Measurements from ENCODE around the gene ETNK2. TPM values are rescaled to one million over a fixed set of nuclear protein-coding genes. Genes with fewer than 3 reads are reported as not detected.

ETNK2 gene
- total and polyA plus RNA-seq, 2 experiments from 2014 or later: 51.1 to 71.9 TPM

GRCh38 chr1:204166219-204166618, 14.4 kb upstream of the ETNK2 start, which contains the start of gene REN:
TSS of gene REN (minus strand) at chr1:204166337. CDS start at chr1:204166293, 44 bp downstream.
- no peak for DNase-seq (ENCODE audit: low spot score)
- no peak within 1 kb of the TSS for H3K4me2 ChIP-seq
- no peak within 1 kb of the TSS for H2AFZ ChIP-seq
- no peaks in the 10 kb centered on the region for H3K79me2 ChIP-seq
- no peaks in the 10 kb centered on the region for H4K20me1 ChIP-seq (ENCODE audit: insufficient read depth, poor library complexity, severe bottlenecking)
- TF ChIP-seq EZH2phosphoT487 (IDR thresholded peaks at IDR 0.05; ENCODE audit: low read depth, severe bottlenecking, unreplicated experiment) (no peak), EZH2 (IDR thresholded peaks at IDR 0.05; ENCODE audit: borderline replicate concordance) (no peak), CTCF (IDR thresholded peaks at IDR 0.05; ENCODE audit: poor library complexity) (no peak)
- WGBS (ENCODE audit: low lambda C conversion rate, missing lambda C conversion rate): 78% methylated on average over 5 of the region's 5 CpGs
- H3K4me1 ChIP-seq (ENCODE audit: insufficient read depth): no peaks in the 10 kb centered on the region
- no peaks in the 10 kb centered on the region for H3K9me3 ChIP-seq (ENCODE audit: low read depth)
- H3K4me3 ChIP-seq: no peak within 1 kb of the TSS
- H3K27me3 ChIP-seq: no peaks in the 10 kb centered on the region
- H3K36me3 ChIP-seq (replicated peaks; ENCODE audit: insufficient read depth, low read depth): no peaks in the 10 kb centered on the region
- no peaks in the 10 kb centered on the region for H3K9me2 ChIP-seq (replicated peaks; ENCODE audit: insufficient read depth)
- no peak within 1 kb of the TSS for H3K27ac ChIP-seq

GRCh38 chr1:204162494-204163074, 10.7 kb upstream of the ETNK2 start:
- 21% methylated on average over 7 of the region's 7 CpGs for WGBS (ENCODE audit: low lambda C conversion rate, missing lambda C conversion rate)
- TF ChIP-seq CTCF (IDR thresholded peaks at IDR 0.05; ENCODE audit: poor library complexity) (peak; percentile 94), EZH2phosphoT487 (IDR thresholded peaks at IDR 0.05; ENCODE audit: low read depth, severe bottlenecking, unreplicated experiment) (no peak)

GRCh38 chr1:204161609-204162493, 10.0 kb upstream of the ETNK2 start:
- no peaks in the 10 kb centered on the region for H4K20me1 ChIP-seq (ENCODE audit: insufficient read depth, poor library complexity, severe bottlenecking)
- H3K9me3 ChIP-seq (ENCODE audit: low read depth): no peaks in the 10 kb centered on the region
- no peak for DNase-seq (ENCODE audit: low spot score)
- no peak overlapping the region for H3K27ac ChIP-seq
- H3K4me3 ChIP-seq: no peak overlapping the region
- no peaks in the 10 kb centered on the region for H3K9me2 ChIP-seq (replicated peaks; ENCODE audit: insufficient read depth)
- no peak for TF ChIP-seq CTCF (IDR thresholded peaks at IDR 0.05; ENCODE audit: poor library complexity)
- TF ChIP-seq EZH2phosphoT487 (IDR thresholded peaks at IDR 0.05; ENCODE audit: low read depth, severe bottlenecking, unreplicated experiment): no peak
- TF ChIP-seq EZH2 (IDR thresholded peaks at IDR 0.05; ENCODE audit: borderline replicate concordance): no peak
- no peak overlapping the region for H2AFZ ChIP-seq
- H3K36me3 ChIP-seq (replicated peaks; ENCODE audit: insufficient read depth, low read depth): no peaks in the 10 kb centered on the region
- WGBS (ENCODE audit: low lambda C conversion rate, missing lambda C conversion rate): 74% methylated on average over 14 of the region's 14 CpGs
- no peak overlapping the region for H3K4me2 ChIP-seq
- no peaks in the 10 kb centered on the region for H3K27me3 ChIP-seq
- H3K79me2 ChIP-seq: no peaks in the 10 kb centered on the region
- H3K4me1 ChIP-seq (ENCODE audit: insufficient read depth): no peaks in the 10 kb centered on the region

More at GRCh38 chr1:204162494-204163074, 10.7 kb upstream of the ETNK2 start:
- DNase-seq (ENCODE audit: low spot score): peak; percentile 87
- no peak overlapping the region for H3K4me2 ChIP-seq
- no peak overlapping the region for H2AFZ ChIP-seq
- no peaks in the 10 kb centered on the region for H3K4me1 ChIP-seq (ENCODE audit: insufficient read depth)
- H3K9me3 ChIP-seq (ENCODE audit: low read depth): no peaks in the 10 kb centered on the region
- no peak overlapping the region for H3K27ac ChIP-seq
- no peaks in the 10 kb centered on the region for H3K79me2 ChIP-seq
- H4K20me1 ChIP-seq (ENCODE audit: insufficient read depth, poor library complexity, severe bottlenecking): no peaks in the 10 kb centered on the region
- H3K9me2 ChIP-seq (replicated peaks; ENCODE audit: insufficient read depth): no peaks in the 10 kb centered on the region
- H3K27me3 ChIP-seq: no peaks in the 10 kb centered on the region
- no peaks in the 10 kb centered on the region for H3K36me3 ChIP-seq (replicated peaks; ENCODE audit: insufficient read depth, low read depth)
- no peak overlapping the region for H3K4me3 ChIP-seq
